Right cardiac atrium (tissue), 5 donors: ENCODE data around the gene DOC2A. TPM values are rescaled to one million over a fixed set of nuclear protein-coding genes. Genes with fewer than 3 reads are reported as not detected.

ENCODE experiments used
- ATAC-seq, 2 donors: fragments of 200-7000 bp; cut with Tn5 transposase; one replicate each; pipeline versions ENCODE4 v1.8.0 to v1.9.1; 2020; ENCODE audit warnings: moderate library complexity in 2 of 2, mild to moderate bottlenecking in 1 of 2
- DNase-seq, 3 donors: peaks; one replicate each; pipeline ENCODE4 v3.0.0-alpha.2; 2020
- H3K27ac ChIP-seq: one replicate; pipeline ENCODE4 v1.5.1; 2013; ENCODE audit warnings: mild to moderate bottlenecking, low read length, control low read depth, moderate library complexity
- H3K27me3 ChIP-seq: one replicate; pipeline ENCODE4 v1.6.1; 2013; ENCODE audit not compliant: control insufficient read depth, insufficient read depth
- H3K4me1 ChIP-seq: one replicate; pipeline ENCODE4 v1.6.1; 2013; ENCODE audit warnings: low read length; ENCODE audit not compliant: control insufficient read depth, insufficient read depth
- H3K4me3 ChIP-seq: one replicate; pipeline ENCODE4 v1.5.1; 2013; ENCODE audit warnings: low read length, control low read depth
- H3K9me3 ChIP-seq: one replicate; pipeline ENCODE4 v1.6.1; 2013; ENCODE audit warnings: low read length; ENCODE audit not compliant: control insufficient read depth
- WGBS: extraction: QIAGEN DNeasy Blood & Tissue Kit; methylation state at CpG from one replicate; pipeline ENCODE4 v1.1.7; 2013; 5-methylcytosine and 5-hydroxymethylcytosine counted together
- intact Hi-C, 4 donors: fragments of 100-400 bp; cut with DNase I; formaldehyde crosslinking; loops; one replicate each; pipeline versions ENCODE4 v1.11.0 to v1.14.0; 2022 to 2023
- polyA plus RNA-seq: library from polyadenylated mRNA; stranded (reverse); fragments of 200-250 nt; gene quantifications from one replicate; pipeline ENCODE4 v1.2.3, GENCODE V29; 2013
- total RNA-seq, 4 donors: library from RNA; stranded (reverse); fragmentation: NEBNext Ultra II Directional; extraction: Animal tissue kit (Norgen Biotek cat#: 25700); gene quantifications; one replicate each; pipeline ENCODE4 v1.2.1, GENCODE V29; 2021
- donor health status: healthy with polysubstance abuse.
- donor health status: DM: no; HTN: yes; CAD: no.
- donor health status: DM: no; HTN: no; CAD: no.
- donor health status: DM: no; HTN: yes; CAD: no; lungs with severe emphysema.
- donor health status: DM: yes; HTN: yes; CAD: no.

Gene DOC2A
- total and polyA plus RNA-seq, 5 donors: 0.40 to 0.77 (median 0.53) TPM

- Histone ChIP-seq H3K27me3 (no peaks in the 10 kb centered on the region), H3K9me3 (no peaks in the 10 kb centered on the region), H3K27ac (peak overlapping the region; percentile 88), H3K4me1 (peaks cover 11% of the 10 kb centered on the region), H3K4me3 (peak overlapping the region; percentile 71)
- no peak for DNase-seq
- 7% methylated on average over 6 of the region's 6 CpGs for WGBS
- intact Hi-C loops: no loop called here
- no peak for ATAC-seq
Measured at GRCh38 chr16:29975811-29976511, 34.9 kb downstream of the DOC2A start.

- intact Hi-C loops: no loop called here
- H3K4me1 ChIP-seq: peaks cover 11% of the 10 kb centered on the region
Measured at GRCh38 chr16:29975134-29975538, 35.7 kb downstream of the DOC2A start.

DNA sequence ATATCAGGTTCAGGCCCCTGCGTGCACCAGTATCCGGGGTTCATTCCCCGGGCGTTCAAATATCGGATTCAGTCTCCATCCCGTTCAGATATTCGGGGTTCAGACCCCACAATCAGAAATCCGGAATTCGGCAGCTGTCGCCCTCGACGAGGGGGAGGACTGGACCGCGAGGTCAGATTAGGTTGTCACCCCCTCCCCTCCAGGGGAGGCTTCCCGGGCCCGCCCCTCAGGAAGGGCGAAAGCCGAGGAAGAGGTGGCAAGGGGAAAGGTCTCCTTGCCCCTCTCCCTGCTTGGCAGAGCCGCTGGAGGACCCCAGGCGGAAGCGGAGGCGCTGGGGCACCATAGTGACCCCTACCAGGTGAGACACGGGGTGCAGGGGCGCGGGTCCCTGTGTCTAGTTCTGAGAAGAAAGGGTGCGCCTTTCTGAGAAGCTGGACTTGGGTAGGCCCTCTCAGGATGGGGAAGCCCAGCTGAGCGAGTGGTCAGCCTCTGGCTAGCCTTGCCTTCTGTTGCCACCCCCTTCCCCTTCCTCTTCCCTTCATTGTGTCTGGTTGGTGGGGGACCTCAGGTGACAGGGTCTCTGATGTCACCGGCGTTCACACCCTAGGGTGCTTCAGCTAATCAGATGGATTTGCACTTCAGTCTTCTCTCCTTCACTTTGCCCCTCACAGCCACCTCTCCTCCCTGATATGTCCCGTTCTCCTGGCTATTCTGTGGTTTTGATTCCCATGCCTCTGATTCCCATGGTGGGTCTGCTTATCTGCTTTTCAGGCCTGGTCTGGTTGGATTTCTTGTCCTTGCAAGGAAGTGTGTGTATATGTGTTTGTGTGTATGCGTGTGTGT, 36.3 kb downstream of the DOC2A start:
- Histone ChIP-seq H3K27me3 (no peaks in the 10 kb centered on the region), H3K4me3 (peak overlapping the region; percentile 71), H3K27ac (peak overlapping the region; percentile 88), H3K4me1 (peaks cover 11% of the 10 kb centered on the region), H3K9me3 (no peaks in the 10 kb centered on the region)
- ATAC-seq (peak in 1 of 2 donors; percentile 53), DNase-seq (peak; percentile 50 to 72 (median 59))
- 3% methylated on average over 31 of the region's 31 CpGs for WGBS
- intact Hi-C loops: no loop called here

More at GRCh38 chr16:29975134-29975538, 35.7 kb downstream of the DOC2A start:
- ATAC-seq (no peak), DNase-seq (no peak)
- WGBS: 46% methylated on average over 5 of the region's 5 CpGs
- no peaks in the 10 kb centered on the region for H3K27me3 ChIP-seq
- H3K27ac ChIP-seq: peak overlapping the region; percentile 88
- H3K4me3 ChIP-seq: peak overlapping the region; percentile 71
- no peaks in the 10 kb centered on the region for H3K9me3 ChIP-seq

DNA sequence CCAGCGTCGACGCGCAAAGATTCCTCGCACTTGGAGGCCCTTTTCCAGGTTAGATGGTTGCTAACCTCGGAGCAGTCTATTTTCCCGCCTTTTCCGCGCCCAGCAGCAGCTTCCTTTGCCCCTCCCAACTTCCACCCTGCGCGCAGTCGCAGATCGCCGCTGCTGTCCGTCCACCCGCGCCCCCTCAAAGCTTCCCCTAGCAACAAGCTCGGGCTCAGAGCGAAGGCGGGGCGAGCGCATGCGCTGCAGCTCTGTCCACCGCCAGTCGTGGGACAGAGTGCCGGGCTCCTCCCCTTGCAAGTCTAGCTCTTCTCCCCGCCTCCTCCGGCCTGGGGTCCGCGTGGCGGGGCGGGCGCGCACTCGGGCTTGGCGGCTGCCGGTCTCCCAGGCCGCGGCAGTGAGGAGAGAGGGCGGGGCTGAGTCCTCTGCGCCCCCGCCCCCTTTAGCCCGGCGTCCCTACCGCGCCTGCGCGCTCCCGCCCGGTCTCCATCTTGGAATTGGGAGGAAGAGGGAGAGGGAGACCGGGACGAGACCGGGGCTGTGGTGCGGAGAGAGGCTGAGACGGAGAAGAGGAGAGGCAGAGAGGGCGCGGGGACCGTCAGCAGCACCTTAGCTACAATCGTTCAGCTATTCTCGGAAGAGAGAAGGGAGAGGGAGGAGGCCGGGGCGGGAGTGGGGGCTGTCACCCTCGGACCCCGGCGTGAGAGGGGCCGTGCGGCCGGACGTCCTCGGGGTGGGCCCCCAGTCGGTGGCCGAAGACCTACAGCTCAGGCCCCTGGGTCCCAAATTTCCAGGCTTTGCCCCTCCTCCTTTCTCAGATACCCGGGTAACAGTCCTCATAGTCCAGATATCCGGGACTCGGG, 37.2 kb downstream of the DOC2A start, which contains the start of gene TAOK2:
TAOK2 (plus strand) TSS at position 485 of the 863 bp plus-strand sequence. CDS start 3,905 bp downstream, outside the sequence.
- WGBS: 2% methylated on average over 75 of the region's 75 CpGs
- ATAC-seq (peak; percentile 97 to 99), DNase-seq (peak; percentile 99 to 100 (median 99))
- H3K4me1 ChIP-seq: peaks cover 11% of the 10 kb centered on the region
- peak within 1 kb of the TSS; percentile 88 for H3K27ac ChIP-seq
- no peaks in the 10 kb centered on the region for H3K27me3 ChIP-seq
- H3K4me3 ChIP-seq: peak within 1 kb of the TSS; percentile 71
- intact Hi-C loops: no loop called here
- H3K9me3 ChIP-seq: no peaks in the 10 kb centered on the region

DNA sequence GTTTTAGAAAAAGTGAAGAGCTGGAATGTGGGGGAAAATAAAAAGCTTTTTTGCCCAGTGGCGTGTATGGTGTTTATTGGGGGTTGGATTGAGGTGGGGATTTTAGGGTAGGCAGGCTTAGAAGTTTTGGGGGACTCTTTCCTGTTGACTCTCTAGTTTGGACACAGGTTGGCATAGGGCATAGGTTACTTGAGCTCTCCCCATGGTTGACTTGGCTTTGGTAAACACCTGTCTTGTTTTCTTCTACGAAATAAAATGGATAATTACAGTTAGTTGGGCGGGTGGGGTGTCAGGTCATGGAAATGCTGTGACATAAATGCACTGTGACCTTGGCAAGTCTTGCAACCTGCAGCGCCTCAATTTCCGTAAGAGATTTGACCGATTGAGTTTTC, 37.8 kb downstream of the DOC2A start:
- no peaks in the 10 kb centered on the region for H3K27me3 ChIP-seq
- H3K27ac ChIP-seq: no peak overlapping the region
- H3K4me1 ChIP-seq: peaks cover 11% of the 10 kb centered on the region
- intact Hi-C loops: no loop called here
- no peak overlapping the region for H3K4me3 ChIP-seq
- ATAC-seq (no peak), DNase-seq (no peak)
- 58% methylated on average over 6 of the region's 6 CpGs for WGBS
- H3K9me3 ChIP-seq: no peaks in the 10 kb centered on the region

GRCh38 chr16:29972500-29972899, 38.3 kb downstream of the DOC2A start:
- WGBS: 100% methylated on average over 1 of the region's 1 CpG
- intact Hi-C loops: no loop called here
- H3K4me3 ChIP-seq: no peak overlapping the region
- no peak overlapping the region for H3K27ac ChIP-seq
- no peaks in the 10 kb centered on the region for H3K9me3 ChIP-seq
- no peak for ATAC-seq
- H3K27me3 ChIP-seq: no peaks in the 10 kb centered on the region
- H3K4me1 ChIP-seq: peaks cover 11% of the 10 kb centered on the region
- DNase-seq: no peak

- Histone ChIP-seq H3K4me3 (no peak overlapping the region), H3K4me1 (peaks cover 9% of the 10 kb centered on the region), H3K9me3 (no peaks in the 10 kb centered on the region), H3K27ac (no peak overlapping the region), H3K27me3 (no peaks in the 10 kb centered on the region)
- WGBS: 89% methylated on average over 8 of the region's 8 CpGs
- peak in 1 of 3 donors; percentile 39 for DNase-seq
- intact Hi-C loops: no loop called here
- no peak for ATAC-seq
Measured at GRCh38 chr16:29971304-29971703, 39.5 kb downstream of the DOC2A start.

DNA sequence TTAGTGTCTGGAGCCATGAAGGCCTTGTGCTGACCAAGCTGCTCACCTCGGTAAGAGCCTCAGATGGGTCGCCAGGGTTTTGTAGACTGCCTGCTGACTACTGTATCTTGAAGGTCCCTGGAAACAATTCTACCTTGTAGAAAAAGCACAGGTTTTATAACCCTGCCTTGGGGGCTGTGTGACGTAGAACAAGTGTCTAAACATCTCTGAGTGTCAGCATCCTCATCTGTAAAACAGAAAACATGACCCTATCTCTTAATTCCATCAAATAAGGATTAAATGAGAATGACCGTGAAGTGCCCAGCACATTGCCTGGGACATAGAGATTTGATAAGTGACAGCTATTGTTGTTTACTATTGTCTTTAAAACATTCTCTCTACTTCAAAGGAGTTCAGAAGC, 42.6 kb downstream of the DOC2A start:
- no peak overlapping the region for H3K4me3 ChIP-seq
- ATAC-seq (no peak), DNase-seq (no peak)
- intact Hi-C loops: no loop called here
- H3K27me3 ChIP-seq: no peaks in the 10 kb centered on the region
- no peaks in the 10 kb centered on the region for H3K4me1 ChIP-seq
- 94% methylated on average over 4 of the region's 4 CpGs for whole genome bisulfite sequencing
- H3K9me3 ChIP-seq: no peaks in the 10 kb centered on the region
- H3K27ac ChIP-seq: no peak overlapping the region

GRCh38 chr16:29963021-29963743, 47.6 kb downstream of the DOC2A start:
- intact Hi-C loops: loop anchor here in 1 of 4 donors (5.0 kb wide), 1 partner anchor 36 kb away; the partner anchor contains the start of gene KCTD13
- Histone ChIP-seq H3K4me1 (no peaks in the 10 kb centered on the region), H3K27me3 (no peaks in the 10 kb centered on the region), H3K4me3 (peak overlapping the region; percentile 80), H3K9me3 (no peaks in the 10 kb centered on the region), H3K27ac (peak overlapping the region; percentile 95)
- DNase-seq (peak in 2 of 3 donors; percentile 58 to 60), ATAC-seq (no peak)
- WGBS: 77% methylated on average over 14 of the region's 14 CpGs
